ENCODE measurements around the gene JUNB. TPM values are rescaled to one million over a fixed set of nuclear protein-coding genes. Genes with fewer than 3 reads are reported as not detected.

Gene JUNB
- 82.5 and 125 TPM in 2 replicates for total RNA-seq (2014; rRNA removed; shearing (Covaris generic); ENCODE audit: low replicate concordance)

DNA sequence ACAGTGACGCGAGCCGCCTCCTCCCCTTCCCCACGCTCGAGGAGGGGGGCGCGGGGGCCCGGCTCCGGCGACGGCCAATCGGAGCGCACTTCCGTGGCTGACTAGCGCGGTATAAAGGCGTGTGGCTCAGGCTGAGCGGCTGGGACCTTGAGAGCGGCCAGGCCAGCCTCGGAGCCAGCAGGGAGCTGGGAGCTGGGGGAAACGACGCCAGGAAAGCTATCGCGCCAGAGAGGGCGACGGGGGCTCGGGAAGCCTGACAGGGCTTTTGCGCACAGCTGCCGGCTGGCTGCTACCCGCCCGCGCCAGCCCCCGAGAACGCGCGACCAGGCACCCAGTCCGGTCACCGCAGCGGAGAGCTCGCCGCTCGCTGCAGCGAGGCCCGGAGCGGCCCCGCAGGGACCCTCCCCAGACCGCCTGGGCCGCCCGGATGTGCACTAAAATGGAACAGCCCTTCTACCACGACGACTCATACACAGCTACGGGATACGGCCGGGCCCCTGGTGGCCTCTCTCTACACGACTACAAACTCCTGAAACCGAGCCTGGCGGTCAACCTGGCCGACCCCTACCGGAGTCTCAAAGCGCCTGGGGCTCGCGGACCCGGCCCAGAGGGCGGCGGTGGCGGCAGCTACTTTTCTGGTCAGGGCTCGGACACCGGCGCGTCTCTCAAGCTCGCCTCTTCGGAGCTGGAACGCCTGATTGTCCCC is at the start of gene JUNB:
Gene JUNB, plus strand, starts transcription at position 142 of the 706 bp plus-strand sequence. Its CDS starts 286 bp downstream, at position 428.
- no peaks in the 10 kb centered on the region for H3K9me3 ChIP-seq
- peaks cover 16% of the 10 kb centered on the region for H3K36me3 ChIP-seq
- H3K4me3 ChIP-seq: peak within 1 kb of the TSS; percentile 89
- peak; percentile 100 for DNase-seq
- no peaks in the 10 kb centered on the region for H3K27me3 ChIP-seq

DNA sequence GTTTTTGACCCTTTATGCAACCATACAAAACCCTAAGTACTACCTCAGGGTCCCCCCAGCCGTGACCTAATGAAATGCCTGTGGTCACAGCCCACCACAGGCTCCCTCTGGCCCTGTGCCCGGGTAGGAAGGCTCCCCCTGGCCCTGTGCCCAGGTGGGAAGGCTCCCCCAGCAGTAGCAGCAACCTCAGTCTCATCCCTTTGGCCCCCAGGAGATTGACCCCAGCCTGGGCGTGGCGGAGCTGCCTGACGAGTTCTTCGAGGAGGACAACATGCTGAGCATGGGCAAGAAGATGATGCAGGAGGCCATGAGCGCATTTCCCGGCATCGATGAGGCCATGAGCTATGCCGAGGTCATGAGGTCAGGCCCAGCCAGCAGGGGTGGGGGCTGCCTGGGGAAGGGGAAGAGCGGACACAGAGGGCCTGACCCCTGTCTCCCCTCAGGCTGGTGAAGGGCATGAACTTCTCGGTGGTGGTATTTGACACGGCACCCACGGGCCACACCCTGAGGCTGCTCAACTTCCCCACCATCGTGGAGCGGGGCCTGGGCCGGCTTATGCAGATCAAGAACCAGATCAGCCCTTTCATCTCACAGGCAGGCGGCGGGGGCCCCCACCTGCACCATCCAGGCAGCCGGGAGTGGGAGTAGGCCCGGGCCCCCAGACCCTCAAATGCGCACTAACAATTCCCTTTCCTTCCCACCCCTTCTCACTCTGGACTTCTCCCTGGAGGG is 46.0 kb upstream of the JUNB start:
- peaks cover 4% of the 10 kb centered on the region for H3K27me3 ChIP-seq
- peaks cover 54% of the 10 kb centered on the region for H3K36me3 ChIP-seq
- DNase-seq: no peak
- no peak overlapping the region for H3K4me3 ChIP-seq
- H3K9me3 ChIP-seq: peaks cover 15% of the 10 kb centered on the region

DNA sequence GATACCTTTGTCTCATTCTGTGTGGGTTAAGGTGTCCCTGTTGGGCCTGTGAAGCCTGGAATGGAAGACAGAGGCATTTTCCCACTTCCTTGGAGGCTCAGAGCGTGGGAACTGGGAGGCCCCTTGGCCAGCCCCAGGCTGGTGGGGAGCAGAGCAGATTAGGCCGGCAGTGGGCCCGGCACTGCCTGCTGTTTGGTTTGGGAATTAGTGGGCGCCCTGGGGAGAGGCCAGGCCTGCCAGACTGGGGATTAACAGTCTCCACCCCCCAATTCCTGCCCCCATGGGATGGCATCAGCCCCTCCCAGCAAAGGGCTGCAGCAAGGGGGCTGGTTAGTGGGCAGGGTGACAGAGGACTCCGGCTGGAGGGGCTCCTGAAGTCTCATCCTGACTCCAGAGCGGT is 42.8 kb upstream of the JUNB start:
- Histone ChIP-seq H3K4me3 (no peak overlapping the region), H3K9me3 (peaks cover 15% of the 10 kb centered on the region), H3K36me3 (peaks cover 42% of the 10 kb centered on the region), H3K27me3 (peaks cover 33% of the 10 kb centered on the region)
- DNase-seq: no peak

DNA sequence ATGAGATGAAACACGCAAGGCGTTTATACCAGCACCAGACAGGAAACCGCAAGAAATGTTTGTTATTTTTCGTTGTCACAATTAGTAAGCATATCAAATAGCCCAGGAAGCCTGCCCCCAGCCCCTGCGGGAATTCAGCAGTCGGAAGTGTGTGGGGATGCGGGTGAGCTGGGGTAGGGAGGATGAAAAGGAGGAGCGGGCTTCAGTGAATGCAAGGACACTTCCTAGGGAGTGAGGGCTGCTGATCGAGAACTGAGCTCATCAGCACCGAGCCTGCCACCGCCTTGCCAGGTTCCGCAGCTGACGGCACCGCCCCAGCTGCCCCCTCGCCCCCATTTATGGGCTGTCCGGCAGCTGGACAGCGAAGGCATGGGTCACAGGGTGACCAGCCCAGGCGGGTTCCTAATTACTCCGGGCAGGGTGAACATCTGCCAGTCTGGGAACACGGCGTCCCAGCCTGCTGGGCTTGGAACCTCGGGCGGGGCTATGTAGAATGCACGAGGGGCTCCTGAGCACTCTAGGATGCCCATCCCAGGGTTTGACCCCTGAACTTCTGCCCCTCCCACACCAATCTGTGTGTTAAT is 41.3 kb upstream of the JUNB start:
- no peak overlapping the region for H3K4me3 ChIP-seq
- peaks cover 33% of the 10 kb centered on the region for H3K36me3 ChIP-seq

DNA sequence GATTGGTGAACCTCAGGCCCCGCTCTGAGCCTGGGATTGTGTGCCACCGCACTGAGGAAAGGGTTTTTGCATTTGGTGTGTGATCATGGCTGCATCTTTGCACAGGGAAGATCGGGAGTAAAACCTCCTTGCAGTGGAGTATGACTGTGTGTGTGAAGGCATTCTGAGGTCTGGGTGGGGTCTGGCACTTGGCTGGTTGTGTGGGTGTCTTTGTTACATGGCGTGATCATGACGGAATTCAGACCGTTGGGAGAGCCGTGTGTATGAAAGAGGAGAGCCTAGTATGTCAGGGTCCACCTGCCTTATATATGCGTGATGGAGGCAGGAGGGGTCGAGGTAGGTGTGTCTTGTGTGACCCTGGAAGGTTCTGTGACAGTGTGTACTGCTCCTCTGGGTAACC is 40.4 kb upstream of the JUNB start:
- Histone ChIP-seq H3K36me3 (peaks cover 25% of the 10 kb centered on the region), H3K27me3 (peaks cover 40% of the 10 kb centered on the region), H3K9me3 (peaks cover 15% of the 10 kb centered on the region), H3K4me3 (no peak overlapping the region)
- DNase-seq: no peak

More for the DNA sequence above, 41.3 kb upstream of the JUNB start:
- H3K9me3 ChIP-seq: peaks cover 15% of the 10 kb centered on the region
- peak; percentile 74 for DNase-seq
- peaks cover 40% of the 10 kb centered on the region for H3K27me3 ChIP-seq

DNA sequence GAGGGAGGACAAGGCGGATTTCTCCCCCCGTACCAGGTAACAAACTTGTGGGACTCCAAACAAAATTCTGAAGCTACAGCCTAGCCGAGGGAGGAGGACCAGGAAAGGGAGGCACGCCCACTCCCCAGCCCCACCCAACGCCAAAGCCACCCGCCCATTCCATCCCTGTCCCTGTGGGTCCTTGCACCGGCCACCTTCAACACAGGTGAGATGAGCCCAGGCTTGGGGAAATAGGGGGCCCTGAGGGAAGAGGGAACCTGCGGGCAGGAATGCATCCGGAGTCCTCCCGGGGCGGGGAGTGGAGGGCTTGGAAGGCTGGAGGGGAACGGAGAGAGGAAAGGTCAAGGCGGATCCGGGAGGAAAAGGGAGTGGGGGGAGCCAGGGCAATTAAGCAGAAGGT is 39.7 kb upstream of the JUNB start, which contains the start of gene BEST2:
Gene BEST2, plus strand, starts transcription at position 157 of the 400 bp plus-strand sequence. CDS start 802 bp downstream, outside the sequence.
- peaks cover 10% of the 10 kb centered on the region for H3K9me3 ChIP-seq
- H3K36me3 ChIP-seq: peaks cover 17% of the 10 kb centered on the region
- no peak within 1 kb of the TSS for H3K4me3 ChIP-seq
- DNase-seq: no peak
- peaks cover 40% of the 10 kb centered on the region for H3K27me3 ChIP-seq

DNA sequence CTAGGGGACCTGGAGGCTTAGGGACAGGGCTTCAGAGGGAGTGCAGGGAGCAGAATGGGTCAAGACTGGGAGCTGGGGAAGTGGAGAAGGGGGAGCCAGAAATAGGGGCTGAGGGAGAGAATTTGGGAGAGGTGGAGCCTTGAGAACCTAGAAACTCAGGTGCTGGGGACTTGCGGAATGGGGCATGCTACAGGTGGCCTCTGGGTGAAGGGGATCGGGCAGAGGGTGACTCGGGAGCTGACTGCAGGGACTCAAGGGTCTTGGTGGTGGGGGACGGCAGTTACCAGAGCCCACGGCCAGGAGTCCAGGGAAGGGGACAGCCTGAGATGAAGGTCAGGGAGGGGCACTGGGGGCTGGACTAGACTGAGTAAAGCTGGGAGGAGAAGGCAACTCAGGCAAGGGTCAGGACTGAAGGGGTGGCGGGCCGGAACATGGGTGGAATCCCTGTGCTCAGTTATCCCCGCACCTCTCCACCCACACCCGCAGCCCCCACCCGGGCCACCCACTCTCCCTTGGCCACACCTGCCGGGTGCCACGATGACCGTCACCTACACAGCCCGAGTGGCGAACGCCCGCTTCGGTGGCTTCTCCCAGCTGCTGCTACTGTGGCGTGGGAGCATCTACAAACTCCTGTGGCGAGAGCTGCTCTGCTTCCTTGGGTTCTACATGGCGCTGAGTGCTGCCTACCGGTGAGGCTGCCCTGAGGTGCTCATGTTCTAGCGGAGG is 39.1 kb upstream of the JUNB start:
- Histone ChIP-seq H3K9me3 (peaks cover 6% of the 10 kb centered on the region), H3K27me3 (peaks cover 40% of the 10 kb centered on the region), H3K36me3 (peaks cover 12% of the 10 kb centered on the region), H3K4me3 (no peak overlapping the region)
- no peak for DNase-seq

DNA sequence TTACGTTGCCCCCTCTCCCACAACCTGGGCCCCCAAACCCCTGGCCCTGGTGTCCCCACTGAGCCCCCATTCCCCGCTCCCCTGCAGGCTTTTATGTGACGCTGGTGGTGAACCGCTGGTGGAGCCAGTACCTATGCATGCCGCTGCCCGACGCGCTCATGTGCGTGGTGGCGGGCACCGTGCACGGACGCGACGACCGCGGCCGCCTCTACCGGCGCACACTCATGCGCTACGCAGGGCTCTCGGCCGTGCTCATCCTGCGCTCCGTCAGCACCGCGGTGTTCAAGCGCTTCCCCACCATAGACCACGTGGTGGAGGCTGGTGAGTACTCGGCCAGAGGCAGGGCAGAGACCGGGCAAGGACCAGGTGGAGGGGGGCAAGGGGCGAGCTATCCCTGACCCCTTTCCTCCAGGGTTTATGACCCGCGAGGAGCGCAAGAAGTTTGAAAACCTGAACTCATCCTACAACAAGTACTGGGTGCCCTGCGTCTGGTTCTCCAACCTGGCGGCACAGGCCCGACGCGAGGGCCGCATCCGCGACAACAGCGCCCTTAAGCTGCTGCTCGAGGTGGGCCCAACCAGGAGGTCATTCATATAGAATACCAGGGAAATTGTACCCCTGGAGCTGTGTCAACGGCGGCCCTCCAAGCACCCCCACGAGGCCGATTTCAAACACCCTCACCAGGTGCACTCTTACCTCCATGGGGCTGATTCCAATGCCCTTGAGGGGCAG is 36.7 kb upstream of the JUNB start:
- Histone ChIP-seq H3K27me3 (peaks cover 38% of the 10 kb centered on the region), H3K9me3 (no peaks in the 10 kb centered on the region), H3K36me3 (no peaks in the 10 kb centered on the region), H3K4me3 (no peak overlapping the region)
- DNase-seq: no peak

DNA sequence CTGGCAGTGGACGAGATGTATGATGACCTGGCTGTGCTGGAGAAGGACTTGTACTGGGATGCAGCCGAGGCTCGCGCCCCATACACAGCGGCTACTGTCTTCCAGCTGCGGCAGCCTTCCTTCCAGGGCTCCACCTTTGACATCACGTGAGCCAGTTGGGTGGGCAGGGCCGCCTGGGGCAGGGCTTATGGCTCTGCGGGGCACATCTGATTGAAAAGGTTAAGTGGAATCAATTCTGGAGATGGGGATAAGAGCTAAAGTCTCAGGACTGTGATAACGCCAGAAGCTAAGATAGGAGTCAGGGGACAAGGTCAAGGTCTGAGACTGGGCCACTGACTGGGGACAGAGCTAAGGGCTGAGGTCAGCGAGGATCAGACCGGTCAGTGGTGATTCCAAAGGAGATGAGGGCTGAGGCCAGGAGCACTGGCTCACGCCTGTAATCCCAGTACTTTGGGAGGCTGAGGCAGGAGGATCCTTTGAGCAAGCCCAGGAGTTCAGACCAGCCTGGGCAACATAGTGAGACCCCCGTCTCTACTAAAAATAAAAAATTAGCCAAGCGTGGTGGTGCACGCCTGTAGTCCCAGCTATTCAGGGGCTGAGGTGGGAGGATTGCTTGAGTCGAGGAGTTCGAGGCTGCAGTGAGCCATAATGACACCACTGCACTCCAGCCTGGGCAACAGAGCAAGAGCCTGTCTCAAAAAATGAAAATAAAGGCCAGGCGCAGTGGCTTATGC is 35.0 kb upstream of the JUNB start:
- H3K9me3 ChIP-seq: no peaks in the 10 kb centered on the region
- H3K27me3 ChIP-seq: peaks cover 25% of the 10 kb centered on the region
- peaks cover 4% of the 10 kb centered on the region for H3K36me3 ChIP-seq
- DNase-seq: no peak
- no peak overlapping the region for H3K4me3 ChIP-seq

DNA sequence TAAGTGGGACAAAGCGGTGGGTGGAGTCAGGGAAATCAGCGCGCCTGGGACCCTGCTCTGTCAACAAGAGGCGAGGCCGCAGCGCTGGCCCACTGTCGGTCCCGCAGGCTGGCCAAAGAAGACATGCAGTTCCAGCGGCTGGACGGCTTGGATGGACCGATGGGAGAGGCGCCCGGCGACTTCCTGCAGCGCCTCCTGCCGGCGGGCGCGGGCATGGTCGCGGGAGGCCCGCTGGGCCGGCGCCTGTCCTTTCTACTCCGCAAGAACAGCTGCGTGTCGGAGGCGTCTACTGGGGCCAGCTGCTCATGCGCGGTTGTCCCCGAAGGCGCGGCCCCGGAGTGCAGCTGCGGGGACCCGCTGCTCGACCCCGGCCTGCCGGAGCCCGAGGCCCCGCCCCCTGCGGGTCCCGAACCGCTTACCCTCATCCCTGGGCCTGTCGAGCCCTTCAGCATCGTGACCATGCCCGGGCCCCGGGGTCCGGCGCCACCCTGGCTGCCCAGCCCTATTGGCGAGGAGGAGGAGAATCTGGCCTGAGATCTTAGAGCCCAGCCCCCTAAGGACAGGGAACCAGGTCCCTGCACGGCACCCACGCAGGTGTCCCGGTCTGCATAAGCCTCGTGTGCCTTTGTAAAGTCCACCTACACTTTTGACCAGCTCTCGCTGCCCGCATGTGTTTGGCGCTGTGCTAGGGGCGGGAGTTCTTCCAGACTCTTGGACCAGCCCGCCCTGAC is 33.6 kb upstream of the JUNB start:
- DNase-seq: peak; percentile 71
- H3K9me3 ChIP-seq: no peaks in the 10 kb centered on the region
- peaks cover 4% of the 10 kb centered on the region for H3K36me3 ChIP-seq
- H3K27me3 ChIP-seq: peaks cover 13% of the 10 kb centered on the region
- peak overlapping the region; percentile 14; the same call in 1 of the 2 replicates for H3K4me3 ChIP-seq

DNA sequence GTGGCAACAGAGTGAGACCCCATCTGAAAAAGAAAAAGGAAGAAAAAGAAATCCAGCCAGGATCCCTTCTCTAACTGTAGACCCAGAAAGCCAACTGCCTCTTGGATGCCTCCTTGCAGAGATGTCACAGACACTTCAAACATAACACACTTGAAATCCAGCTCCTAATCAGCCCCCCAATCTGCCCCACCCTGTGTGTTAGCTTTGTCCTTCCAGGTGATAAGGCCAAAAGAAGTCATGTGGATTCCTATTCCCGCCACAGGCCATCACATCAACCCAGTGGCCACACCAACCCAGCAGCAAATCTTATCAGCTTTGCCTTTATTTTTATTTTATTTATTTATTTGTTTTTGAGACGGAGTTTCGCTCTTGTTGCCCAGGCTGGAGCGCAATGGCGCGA is 31.6 kb upstream of the JUNB start:
- H3K27me3 ChIP-seq: no peaks in the 10 kb centered on the region
- no peak overlapping the region for H3K4me3 ChIP-seq
- no peak for DNase-seq
- peaks cover 19% of the 10 kb centered on the region for H3K36me3 ChIP-seq
- H3K9me3 ChIP-seq: no peaks in the 10 kb centered on the region; the same call in 1 of the 2 replicates

DNA sequence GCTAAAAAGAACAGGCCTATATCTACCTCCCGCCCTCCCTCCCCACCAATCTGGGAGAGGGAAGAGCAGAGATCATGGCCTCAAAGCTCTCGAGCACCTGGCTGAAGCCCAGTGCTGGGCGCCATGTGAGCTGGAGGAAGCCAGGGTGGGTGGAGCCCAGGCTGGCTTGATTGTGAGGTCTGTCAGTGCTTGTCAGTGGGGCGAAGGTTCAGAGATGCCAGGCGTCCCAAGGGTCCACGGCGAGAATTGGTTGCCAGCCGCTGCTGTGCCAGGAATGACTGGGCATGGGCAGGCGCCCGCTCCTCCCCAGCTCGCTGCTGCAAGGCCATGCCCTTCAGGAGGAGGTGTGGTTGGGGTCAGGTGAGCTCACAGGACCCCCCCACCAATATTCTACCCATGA is 28.2 kb upstream of the JUNB start:
- H3K27me3 ChIP-seq: no peaks in the 10 kb centered on the region
- no peaks in the 10 kb centered on the region; the same call in 1 of the 2 replicates for H3K9me3 ChIP-seq
- DNase-seq: no peak
- peaks cover 32% of the 10 kb centered on the region for H3K36me3 ChIP-seq
- no peak overlapping the region for H3K4me3 ChIP-seq

DNA sequence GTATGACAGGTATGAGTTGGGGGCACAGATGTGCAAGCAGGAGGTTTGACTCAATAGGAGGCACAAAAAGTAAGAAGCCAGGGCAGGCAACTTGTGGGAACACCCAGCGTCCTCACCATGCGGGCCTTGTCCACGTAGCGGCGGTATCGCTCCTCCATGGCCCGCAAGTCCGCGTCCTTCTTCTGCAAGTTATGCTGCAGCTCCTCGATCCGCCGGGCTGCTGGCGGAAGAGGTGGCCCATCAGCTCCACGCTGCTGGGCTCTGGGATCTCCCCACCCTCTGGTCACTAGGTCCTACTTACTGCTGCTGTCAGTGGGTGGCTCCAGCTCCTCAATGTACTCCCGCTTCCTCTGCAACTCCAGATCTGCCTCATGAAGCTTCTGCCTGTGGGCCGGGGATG is 26.6 kb upstream of the JUNB start:
- Histone ChIP-seq H3K27me3 (no peaks in the 10 kb centered on the region), H3K9me3 (no peaks in the 10 kb centered on the region; the same call in 1 of the 2 replicates), H3K36me3 (peaks cover 34% of the 10 kb centered on the region), H3K4me3 (no peak overlapping the region)
- no peak for DNase-seq

DNA sequence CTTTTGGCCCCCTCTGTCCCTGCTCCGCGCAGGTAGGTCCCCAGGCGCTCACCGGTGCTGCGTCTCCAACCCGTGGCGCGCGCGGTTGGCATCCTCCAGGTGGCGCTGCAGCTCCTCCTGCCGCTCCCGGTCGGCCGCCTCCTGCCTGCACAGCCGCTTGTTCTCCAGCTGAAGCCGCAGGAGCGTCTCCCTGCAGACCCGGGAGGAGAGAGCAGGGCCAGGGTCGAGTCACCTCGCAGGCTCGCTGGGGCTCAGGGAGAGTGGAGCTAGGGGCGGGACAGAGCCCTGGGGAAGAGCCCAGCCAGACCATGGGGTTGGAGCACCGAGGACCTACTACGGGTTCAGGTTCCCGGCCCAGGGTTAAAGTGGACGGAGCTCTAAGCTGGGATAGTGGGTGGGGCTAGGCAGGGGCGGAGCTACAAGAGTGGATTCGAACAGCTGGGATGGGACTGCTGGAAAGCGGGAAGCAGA is 25.2 kb upstream of the JUNB start:
- peak; percentile 71 for DNase-seq

DNA sequence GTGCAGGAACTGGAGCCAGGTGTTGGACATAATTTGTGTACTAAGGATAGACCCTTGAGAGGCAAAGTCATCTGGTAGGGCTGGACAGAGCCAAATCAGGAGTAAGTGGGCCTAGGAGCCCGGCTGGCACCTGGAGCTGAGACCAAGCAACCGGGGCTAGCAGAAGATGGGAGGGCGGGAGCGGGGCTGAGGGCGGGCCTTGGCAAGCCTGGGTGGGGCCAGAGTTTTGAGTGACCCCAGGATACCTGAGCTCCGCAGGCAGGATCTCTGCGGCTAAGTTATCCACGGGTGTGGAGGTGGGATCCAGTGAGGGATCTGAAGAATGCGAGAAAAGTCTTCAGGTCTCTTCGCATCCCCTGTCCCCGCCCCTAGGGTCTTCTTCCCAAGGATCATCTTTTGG is 24.1 kb upstream of the JUNB start:
- DNase-seq: no peak
- no peaks in the 10 kb centered on the region for H3K27me3 ChIP-seq
- no peak overlapping the region for H3K4me3 ChIP-seq
- peaks cover 41% of the 10 kb centered on the region for H3K36me3 ChIP-seq
- no peaks in the 10 kb centered on the region; the same call in 1 of the 2 replicates for H3K9me3 ChIP-seq

More for the DNA sequence above, 25.2 kb upstream of the JUNB start:
- peaks cover 40% of the 10 kb centered on the region for H3K36me3 ChIP-seq
- H3K9me3 ChIP-seq: no peaks in the 10 kb centered on the region; the same call in 1 of the 2 replicates
- H3K4me3 ChIP-seq: peak overlapping the region; percentile 21
- H3K27me3 ChIP-seq: no peaks in the 10 kb centered on the region

Measured in MG63 (cell line).